ENCODE measurements around the gene TNS3.

TNS3 gene

DNA sequence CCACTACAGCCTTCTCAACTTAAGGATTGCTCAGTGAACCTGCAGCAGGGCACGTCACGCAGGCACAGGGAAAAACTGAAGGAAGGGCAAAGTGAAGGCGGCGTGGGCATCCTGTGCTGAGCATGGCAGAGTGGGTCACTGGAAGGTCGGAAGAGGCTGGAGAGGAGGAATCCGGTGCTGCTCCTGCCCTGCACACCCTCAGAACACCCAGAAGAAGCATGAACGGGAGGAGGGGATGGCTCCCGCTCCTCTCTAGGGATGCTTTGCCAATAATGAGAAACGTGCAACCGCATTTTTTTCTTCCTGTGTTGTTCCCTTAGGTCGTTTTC lies 175.1 kb downstream of the TNS3 start:
- Histone ChIP-seq H3K9me2 (replicated peaks; ENCODE audit: control insufficient read depth, low read length) (no peaks in the 10 kb centered on the region), H4K20me1 (ENCODE audit: control insufficient read depth, insufficient read depth, low read depth, low read length) (no peaks in the 10 kb centered on the region), H3K4me2 (ENCODE audit: low read length) (no peak overlapping the region), H3K36me3 (ENCODE audit: control insufficient read depth, low read length) (no peaks in the 10 kb centered on the region), H3K9me3 (ENCODE audit: control insufficient read depth, insufficient read depth, low read length) (no peaks in the 10 kb centered on the region), H3K79me2 (ENCODE audit: control insufficient read depth, low read length) (no peaks in the 10 kb centered on the region), H3F3A (ENCODE audit: control insufficient read depth, insufficient read depth) (no peaks in the 10 kb centered on the region), H3K4me3 (ENCODE audit: low read length) (no peak overlapping the region), H3K4me1 (ENCODE audit: control insufficient read depth, low read length) (no peaks in the 10 kb centered on the region), H3K27ac (ENCODE audit: low read depth, low read length) (no peak overlapping the region), H3K27me3 (ENCODE audit: control insufficient read depth, low read length) (no peaks in the 10 kb centered on the region)
- TF ChIP-seq CTCF (IDR thresholded peaks at IDR 0.05; ENCODE audit: low read depth, low read length, poor library complexity, severe bottlenecking) (no peak), EZH2phosphoT487 (IDR thresholded peaks at IDR 0.05; ENCODE audit: borderline replicate concordance, low read length) (no peak)

- Histone ChIP-seq H3K4me3 (ENCODE audit: low read length) (no peak overlapping the region), H3K9me2 (replicated peaks; ENCODE audit: control insufficient read depth, low read length) (no peaks in the 10 kb centered on the region), H3K27ac (ENCODE audit: low read depth, low read length) (no peak overlapping the region), H3K79me2 (ENCODE audit: control insufficient read depth, low read length) (no peaks in the 10 kb centered on the region), H3F3A (ENCODE audit: control insufficient read depth, insufficient read depth) (no peaks in the 10 kb centered on the region), H4K20me1 (ENCODE audit: control insufficient read depth, insufficient read depth, low read depth, low read length) (no peaks in the 10 kb centered on the region), H3K4me1 (ENCODE audit: control insufficient read depth, low read length) (no peaks in the 10 kb centered on the region), H3K36me3 (ENCODE audit: control insufficient read depth, low read length) (no peaks in the 10 kb centered on the region), H3K9me3 (ENCODE audit: control insufficient read depth, insufficient read depth, low read length) (no peaks in the 10 kb centered on the region), H3K27me3 (ENCODE audit: control insufficient read depth, low read length) (no peaks in the 10 kb centered on the region), H3K4me2 (ENCODE audit: low read length) (no peak overlapping the region)
- no peak for TF ChIP-seq CTCF (IDR thresholded peaks at IDR 0.05; ENCODE audit: low read depth, low read length, poor library complexity, severe bottlenecking)
- TF ChIP-seq EZH2phosphoT487 (IDR thresholded peaks at IDR 0.05; ENCODE audit: borderline replicate concordance, low read length) = no peak
Observed at GRCh38 chr7:47405921-47406800, 175.8 kb downstream of the TNS3 start.

GRCh38 chr7:47405286-47405904 lies 176.5 kb downstream of the TNS3 start:
- Histone ChIP-seq H3K27me3 (ENCODE audit: control insufficient read depth, low read length) (no peaks in the 10 kb centered on the region), H3K36me3 (ENCODE audit: control insufficient read depth, low read length) (no peaks in the 10 kb centered on the region), H3F3A (ENCODE audit: control insufficient read depth, insufficient read depth) (no peaks in the 10 kb centered on the region), H4K20me1 (ENCODE audit: control insufficient read depth, insufficient read depth, low read depth, low read length) (no peaks in the 10 kb centered on the region), H3K9me2 (replicated peaks; ENCODE audit: control insufficient read depth, low read length) (no peaks in the 10 kb centered on the region), H3K4me3 (ENCODE audit: low read length) (no peak overlapping the region), H3K4me2 (ENCODE audit: low read length) (no peak overlapping the region), H3K9me3 (ENCODE audit: control insufficient read depth, insufficient read depth, low read length) (no peaks in the 10 kb centered on the region), H3K27ac (ENCODE audit: low read depth, low read length) (no peak overlapping the region), H3K4me1 (ENCODE audit: control insufficient read depth, low read length) (no peaks in the 10 kb centered on the region), H3K79me2 (ENCODE audit: control insufficient read depth, low read length) (no peaks in the 10 kb centered on the region)
- TF ChIP-seq CTCF (IDR thresholded peaks at IDR 0.05; ENCODE audit: low read depth, low read length, poor library complexity, severe bottlenecking) = no peak
- no peak for TF ChIP-seq EZH2phosphoT487 (IDR thresholded peaks at IDR 0.05; ENCODE audit: borderline replicate concordance, low read length)

All from DOHH2 (cell line).